ENCODE results near the gene CNTRL. TPM values are rescaled to one million over a fixed set of nuclear protein-coding genes. Genes with fewer than 3 reads are reported as not detected.

Gene CNTRL
- total RNA-seq, 1 donor from 2014 or later: 9.2 TPM

GRCh38 chr9:121216271-121216805 lies 141.6 kb downstream of the CNTRL start:
- no peak overlapping the region for H3K4me3 ChIP-seq (ENCODE audit: low read depth, low read length)
- DNase-seq (ENCODE audit: low read depth): no peak
- TF ChIP-seq CTCF (conservative IDR thresholded peaks at IDR 0.05; ENCODE audit: low read depth, low read length): no peak

- TF ChIP-seq CTCF (conservative IDR thresholded peaks at IDR 0.05; ENCODE audit: low read depth, low read length): no peak
- H3K4me3 ChIP-seq (ENCODE audit: low read depth, low read length): no peak overlapping the region
These were observed 143.0 kb downstream of the CNTRL start for GRCh38 chr9:121217609-121218292.

GRCh38 chr9:121218357-121219027 lies 143.7 kb downstream of the CNTRL start:
- no peak overlapping the region for H3K4me3 ChIP-seq (ENCODE audit: low read depth, low read length)
- no peak for TF ChIP-seq CTCF (conservative IDR thresholded peaks at IDR 0.05; ENCODE audit: low read depth, low read length)
- DNase-seq (ENCODE audit: low read depth): no peak

More at GRCh38 chr9:121217609-121218292, 143.0 kb downstream of the CNTRL start:
- no peak for DNase-seq (ENCODE audit: low read depth)

GRCh38 chr9:121219530-121219929 lies 144.8 kb downstream of the CNTRL start:
- no peak for TF ChIP-seq CTCF (conservative IDR thresholded peaks at IDR 0.05; ENCODE audit: low read depth, low read length)
- no peak overlapping the region for H3K4me3 ChIP-seq (ENCODE audit: low read depth, low read length)
- no peak for DNase-seq (ENCODE audit: low read depth)

- no peak overlapping the region for H3K4me3 ChIP-seq (ENCODE audit: low read depth, low read length)
- TF ChIP-seq CTCF (conservative IDR thresholded peaks at IDR 0.05; ENCODE audit: low read depth, low read length): no peak
- no peak for DNase-seq (ENCODE audit: low read depth)
These were observed 146.4 kb downstream of the CNTRL start for GRCh38 chr9:121220996-121221663.

GRCh38 chr9:121221664-121222055 lies 146.9 kb downstream of the CNTRL start:
- DNase-seq (ENCODE audit: low read depth): no peak
- no peak overlapping the region for H3K4me3 ChIP-seq (ENCODE audit: low read depth, low read length)
- TF ChIP-seq CTCF (conservative IDR thresholded peaks at IDR 0.05; ENCODE audit: low read depth, low read length): no peak

All from epithelial cell of proximal tubule (primary cell).